ENCODE results near the gene C2orf92.
"Not testable (repeated sequence)": the region's sequence is repeated elsewhere in the genome, so short reads cannot be mapped to it uniquely, and the experiment has no call there.

The C2orf92 gene

DNA sequence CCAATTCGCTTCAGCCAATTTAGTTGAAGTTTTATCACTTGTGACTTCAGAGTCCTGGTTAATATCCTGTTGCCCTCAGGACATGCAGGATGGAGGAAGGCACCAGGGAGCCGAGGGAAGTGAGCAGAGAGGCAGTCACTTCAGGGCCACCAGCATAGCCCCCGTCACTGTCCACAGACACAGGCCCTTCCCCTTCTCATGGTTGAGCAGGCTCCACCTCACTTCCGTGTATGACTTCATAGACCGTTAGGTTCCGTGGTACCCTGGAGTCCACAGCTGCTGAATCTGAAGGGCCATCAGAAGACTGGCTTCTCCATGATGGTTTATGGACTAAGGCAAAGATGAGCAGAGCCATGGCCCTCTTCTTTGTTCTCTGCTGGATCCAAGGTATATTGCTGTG, at the start of gene C2orf92:
C2orf92 (plus strand) TSS at position 266 of the 400 bp plus-strand sequence; CDS start at position 342, 76 bp downstream.
- DNase-seq, result no peak

DNA sequence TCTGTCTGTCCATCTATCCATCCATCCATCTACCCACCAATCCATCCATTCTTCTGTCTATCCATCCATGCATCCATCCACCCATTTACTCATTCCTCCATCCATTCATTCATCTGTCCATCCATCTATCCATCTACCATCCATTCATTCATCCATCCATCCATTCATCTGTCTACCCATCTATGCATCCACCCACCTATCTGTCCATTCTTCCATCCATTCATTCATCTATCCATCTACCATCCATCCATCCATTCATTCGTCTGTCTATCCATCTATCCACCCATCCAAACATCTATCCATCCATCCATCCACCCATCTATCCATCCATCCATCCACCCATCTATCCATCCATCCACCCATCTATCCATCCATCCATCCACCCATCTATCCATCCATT, 49.0 kb upstream of the C2orf92 start:
- not testable (repeated sequence) for DNase-seq

DNA sequence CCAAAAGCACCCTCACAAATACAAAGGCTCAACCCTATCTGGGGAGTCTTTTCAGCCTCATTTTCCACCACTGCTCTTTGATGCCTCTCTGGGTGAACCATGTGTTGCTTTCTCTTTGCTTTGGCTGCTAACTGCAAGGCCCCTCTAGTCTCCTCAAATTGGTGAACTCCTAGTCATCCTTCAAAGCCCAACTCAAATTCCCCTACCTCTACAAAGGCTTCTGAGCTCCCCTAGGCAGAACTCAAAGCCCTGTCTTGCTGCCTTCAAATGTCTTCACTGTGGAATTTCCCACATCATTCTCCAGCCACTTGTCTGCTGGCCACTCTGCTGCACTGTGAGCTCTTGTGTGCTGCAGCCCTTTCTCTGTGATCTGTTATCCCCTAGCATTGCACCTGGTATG, 46.5 kb upstream of the C2orf92 start:
- not testable (repeated sequence) for DNase-seq

DNA sequence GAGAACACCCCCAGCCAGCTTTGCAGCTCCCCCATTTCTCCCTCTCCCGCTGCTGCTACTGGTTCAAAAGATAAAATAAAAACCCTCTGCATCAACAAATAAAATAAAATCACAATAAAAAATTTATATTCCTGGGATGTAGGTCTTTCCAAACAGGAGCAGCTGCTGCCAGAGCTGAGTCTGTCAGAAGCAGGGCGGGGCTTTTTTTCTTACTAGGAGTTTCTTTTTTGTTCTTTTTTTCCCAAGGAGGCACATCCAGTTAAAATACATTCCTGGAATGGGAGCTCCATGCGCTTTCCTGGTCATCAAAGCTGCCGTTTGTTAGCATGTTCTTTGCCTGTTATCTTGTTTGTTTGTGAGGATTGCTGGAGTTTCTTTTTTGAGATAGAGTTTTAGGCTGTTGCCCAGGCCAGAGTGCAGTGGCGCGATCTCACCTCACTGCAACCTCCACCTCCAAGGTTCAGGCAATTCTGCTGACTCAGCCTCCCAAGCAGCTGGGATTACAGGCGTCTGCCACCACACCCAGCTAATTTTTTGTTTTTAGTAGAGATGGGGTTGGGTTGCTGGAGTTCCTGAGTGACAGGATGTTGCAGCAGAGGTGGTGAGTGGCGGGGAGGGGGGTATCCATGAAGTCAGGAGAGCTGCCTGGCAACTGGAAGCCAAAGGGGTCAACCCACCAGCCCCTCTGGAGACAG, 44.0 kb upstream of the C2orf92 start:
- not testable (repeated sequence) for DNase-seq

DNA sequence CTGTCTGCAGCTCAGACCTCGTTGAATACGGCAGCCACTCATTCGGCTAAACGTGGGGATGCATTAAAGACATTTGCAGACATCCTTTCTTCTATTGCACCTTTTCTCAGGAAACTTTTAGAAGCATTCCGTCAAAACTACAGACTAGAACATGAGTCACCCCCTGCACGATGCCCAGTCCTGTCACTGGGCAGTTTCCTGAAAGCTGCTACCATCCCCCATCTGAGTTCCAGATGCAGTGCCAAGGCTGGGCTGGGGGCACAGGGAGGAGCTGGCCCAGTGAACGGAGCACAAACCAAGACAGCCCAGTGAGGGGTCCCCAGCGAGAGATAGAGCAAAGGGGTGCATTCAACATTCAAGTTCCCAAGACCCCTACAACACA, 43.5 kb upstream of the C2orf92 start:
- DNase-seq, result not testable (repeated sequence)

DNA sequence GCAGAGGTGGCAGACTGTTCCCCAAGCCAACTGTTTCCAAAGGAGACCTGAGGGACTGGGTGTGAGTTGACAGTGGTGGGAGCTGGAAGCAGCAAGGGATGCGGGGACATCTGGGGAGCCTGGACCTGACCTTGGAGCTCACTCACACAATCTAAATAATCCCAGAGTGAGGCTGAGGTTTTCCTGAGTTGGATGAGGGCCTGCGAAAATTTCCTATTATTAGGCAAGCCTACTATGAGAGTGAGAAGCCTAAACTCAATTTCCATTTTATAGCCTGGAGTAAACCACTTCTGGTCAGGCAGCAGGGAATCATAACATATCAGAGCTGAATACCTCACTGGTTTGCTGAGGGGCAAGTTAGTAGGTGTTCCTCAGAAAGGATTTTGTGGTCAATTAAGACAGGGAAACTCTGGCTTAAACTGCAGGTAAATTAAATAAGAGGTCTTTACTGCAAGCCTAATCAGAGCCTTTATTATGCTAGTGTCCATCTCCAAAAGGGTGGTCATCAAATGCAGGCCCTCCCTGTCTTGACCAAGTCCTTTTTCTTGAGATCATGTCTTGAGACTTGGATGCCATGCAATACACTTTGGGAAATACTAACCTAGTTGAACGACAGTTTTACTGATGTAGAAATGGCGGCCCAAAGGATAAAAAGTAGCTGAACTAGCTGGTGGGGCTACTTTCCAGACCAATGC, 25.3 kb upstream of the C2orf92 start:
- DNase-seq, result no peak

DNA sequence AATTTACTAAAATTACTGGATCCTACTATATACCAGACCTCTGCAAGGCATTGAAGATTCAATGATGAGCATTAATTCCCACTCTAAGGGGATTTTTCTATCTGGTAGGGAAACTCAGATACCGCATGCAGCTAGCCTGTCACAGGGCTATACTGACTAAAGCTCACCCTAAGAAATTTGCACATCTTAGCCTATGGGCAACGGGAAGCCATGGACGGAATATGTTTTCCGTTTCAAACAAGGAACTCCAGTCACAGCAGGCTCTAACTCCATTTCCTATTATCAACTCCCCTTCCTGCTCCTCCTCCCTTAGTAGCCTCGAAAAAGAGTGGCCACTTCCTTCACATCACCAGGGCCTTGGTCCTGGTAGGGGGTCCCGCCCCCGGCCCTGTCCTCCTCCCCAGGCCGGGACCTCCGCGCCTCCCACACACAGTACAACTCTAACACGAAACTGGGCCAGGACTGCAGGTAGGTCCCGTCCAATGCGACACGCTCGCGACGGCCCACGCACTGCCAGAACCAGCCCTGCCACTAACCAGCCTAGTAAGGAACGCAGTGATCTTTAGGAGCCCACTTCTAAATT, 24.3 kb upstream of the C2orf92 start:
- DNase-seq, result peak in 1 of 2 donors; percentile 33

DNA sequence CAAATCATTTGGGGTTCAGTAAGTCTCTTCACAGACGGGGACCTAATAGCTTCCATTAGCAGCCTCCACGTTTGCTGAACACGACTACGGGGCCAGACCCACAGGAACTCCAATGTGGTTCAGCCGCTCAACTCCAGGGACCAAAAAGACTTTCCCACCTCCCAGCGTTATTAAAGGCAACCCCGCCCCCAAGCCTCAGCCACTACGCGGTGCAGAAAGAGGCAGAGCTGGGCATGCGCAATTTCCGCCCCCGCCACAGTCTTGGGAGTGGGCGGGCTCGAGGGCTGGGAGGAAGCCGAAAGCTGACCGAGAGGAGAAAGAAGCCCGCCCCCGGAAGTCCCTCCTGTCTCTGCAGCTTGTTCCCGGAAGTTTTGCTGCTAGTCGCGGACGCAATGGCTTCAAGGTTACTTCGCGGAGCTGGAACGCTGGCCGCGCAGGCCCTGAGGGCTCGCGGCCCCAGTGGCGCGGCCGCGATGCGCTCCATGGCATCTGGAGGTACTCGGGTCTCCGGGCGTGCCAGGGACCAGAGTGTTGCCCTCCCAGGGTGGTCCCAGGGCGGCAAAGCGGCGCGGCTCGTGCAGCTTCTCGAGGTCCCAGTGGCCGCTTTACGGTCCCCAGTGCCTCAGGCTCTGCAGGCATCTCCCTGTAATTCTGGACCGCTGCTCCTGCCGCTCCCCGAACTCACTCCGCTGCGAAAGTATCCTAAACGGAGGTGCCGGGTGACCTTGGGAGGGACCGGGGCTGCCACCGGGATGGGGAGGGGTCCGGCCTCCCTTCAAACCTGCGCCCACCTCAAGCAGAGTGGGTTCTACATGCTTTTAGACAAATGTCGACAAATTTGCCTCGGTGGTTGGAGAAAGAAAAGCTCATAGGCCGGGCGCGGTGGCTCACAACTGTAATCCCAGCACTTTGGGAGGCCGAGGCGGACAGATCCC, 23.6 kb upstream of the C2orf92 start, which contains the start of gene COX5B:
COX5B (plus strand) TSS at position 368 of the 935 bp plus-strand sequence; CDS start at position 393, 25 bp downstream.
- peak; percentile 82 to 95 for DNase-seq

DNA sequence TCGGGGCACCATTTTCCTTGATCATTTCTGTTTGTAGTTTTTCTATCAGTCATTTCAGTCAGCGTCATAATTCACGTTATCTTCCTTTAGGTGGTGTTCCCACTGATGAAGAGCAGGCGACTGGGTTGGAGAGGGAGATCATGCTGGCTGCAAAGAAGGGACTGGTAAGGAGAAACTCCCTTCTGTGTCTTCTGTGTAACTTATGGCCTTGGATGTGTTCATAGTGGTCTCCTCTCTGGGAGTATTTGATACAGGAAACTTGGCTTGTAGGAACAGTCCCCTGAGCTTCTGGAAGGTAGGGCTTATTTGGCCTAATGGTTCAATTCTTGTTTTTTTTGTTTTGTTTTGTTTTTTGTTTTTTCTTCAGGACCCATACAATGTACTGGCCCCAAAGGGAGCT, 22.5 kb upstream of the C2orf92 start:
- DNase-seq, result no peak

DNA sequence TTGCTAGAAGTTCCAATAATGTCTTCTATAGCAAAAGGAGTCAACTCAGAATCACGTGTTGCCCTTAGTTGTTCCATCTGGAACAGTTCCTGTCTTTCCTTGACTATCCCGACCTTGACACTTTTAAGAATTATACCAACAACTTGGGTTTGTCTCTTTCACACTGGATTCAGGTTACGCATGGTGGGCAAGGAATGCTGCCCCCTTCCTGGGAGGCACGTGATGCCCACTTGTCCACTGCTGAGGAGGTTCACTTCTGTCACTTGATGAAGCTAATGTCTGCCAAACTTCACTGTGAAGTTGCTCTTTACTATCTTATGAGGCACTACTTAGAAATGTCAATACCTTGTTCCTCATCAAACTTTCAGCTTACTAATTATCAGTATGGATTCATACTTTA, 18.4 kb upstream of the C2orf92 start:
- no peak for DNase-seq

DNA sequence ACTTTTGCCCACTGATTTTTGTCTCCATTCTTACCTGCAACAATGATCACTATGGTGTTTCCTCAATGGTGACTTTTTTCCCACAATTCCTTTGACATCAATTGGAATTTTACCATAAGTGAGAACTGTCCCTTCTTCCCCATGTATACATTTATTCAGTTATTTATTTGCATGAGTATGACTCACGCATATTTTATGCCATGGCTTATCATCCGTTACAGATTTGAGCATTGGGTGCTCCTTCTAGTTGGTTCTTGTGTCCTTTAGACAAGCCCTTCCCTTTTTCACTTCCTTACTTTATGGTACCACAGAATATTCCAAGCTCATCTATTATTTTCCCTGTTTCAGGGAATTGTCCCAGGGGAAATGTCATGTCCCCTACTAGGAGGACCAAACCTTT, 16.0 kb upstream of the C2orf92 start:
- no peak for DNase-seq

DNA sequence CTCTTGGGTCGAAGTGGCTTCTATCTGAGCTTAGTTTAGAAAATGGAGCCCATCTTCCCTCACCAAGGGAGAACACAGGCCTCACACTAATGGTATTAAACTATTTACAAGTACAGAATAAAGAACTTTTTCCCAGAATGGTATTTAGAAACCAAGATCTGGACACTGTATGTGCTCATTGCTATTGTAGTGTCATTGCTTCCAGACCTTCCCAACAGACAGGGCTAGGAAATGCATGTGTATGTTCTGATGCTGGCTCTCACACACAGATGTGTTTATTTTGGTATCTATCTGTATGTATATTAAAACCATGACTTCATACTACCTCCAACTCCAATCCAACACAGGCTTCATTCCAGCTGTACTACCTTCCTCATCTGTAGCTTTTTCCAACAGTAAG, 15.6 kb upstream of the C2orf92 start:
- no peak for DNase-seq

DNA sequence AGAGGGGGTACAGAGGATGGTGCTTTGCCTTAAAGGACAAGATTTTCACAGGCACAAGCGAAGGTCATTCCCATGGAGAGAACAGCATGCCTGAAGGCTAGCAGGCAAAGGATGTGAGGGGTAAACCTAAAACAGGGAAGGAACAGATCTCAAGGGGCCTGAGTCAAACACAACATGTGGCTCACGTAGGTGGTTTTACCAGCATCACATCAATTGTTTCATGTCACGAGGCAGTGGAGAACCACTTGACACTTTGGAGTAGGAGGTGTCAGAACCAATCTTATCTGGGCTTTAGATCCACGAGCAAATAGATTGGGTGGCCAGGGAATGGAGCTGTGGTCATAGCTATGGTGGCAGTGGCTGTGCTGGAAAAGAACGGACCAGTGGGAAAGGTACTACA, 15.2 kb upstream of the C2orf92 start:
- no peak for DNase-seq

DNA sequence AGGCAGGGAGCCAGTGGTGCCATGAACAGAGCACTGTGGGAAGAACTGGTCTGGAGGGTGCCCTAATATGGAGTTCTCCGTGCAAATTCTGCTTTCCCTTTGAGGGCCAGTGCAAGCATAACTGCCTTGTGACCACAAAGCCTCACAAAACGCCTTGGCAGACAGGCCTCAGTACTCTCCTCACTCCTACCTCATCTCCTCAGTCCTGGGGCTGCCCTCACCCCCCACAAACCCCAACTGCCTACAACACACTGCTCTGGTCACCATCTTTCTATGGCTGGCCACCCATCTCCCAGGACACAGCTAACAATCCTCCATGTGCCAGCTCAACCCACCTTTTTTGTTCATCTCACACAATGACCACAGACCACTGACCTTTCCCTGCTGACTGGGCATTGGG, 14.7 kb upstream of the C2orf92 start:
- DNase-seq, result no peak

DNA sequence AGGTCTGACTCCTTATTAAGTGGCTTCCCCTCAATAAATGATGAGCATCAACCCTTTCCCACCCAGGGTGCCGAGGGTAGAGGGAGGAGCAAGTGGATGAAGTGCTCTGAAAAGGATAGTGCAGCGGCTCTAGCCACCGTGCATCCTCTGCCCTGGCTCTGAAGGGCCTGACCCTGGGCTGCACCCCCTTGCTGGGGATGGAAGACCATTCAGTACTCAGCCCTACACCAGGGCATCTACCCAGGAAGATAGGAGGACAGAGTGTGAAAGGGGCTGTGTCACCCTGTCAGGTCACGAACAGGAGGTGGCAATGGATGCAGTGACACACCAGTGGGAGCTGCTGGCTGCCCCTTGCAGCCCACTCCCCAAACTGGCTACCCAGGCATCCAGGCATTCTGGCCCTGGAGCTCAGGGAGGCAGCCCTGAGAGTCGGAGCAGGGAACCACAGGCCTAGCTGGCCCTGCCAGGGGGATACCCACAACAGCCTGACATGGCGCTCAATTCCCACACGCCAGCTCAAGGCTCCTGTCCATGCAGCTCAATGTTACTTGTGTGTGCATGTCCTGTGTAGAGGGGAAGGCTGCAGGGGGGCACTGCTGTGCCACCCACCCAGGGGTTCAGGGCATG, 13.3 kb upstream of the C2orf92 start:
- no peak for DNase-seq

DNA sequence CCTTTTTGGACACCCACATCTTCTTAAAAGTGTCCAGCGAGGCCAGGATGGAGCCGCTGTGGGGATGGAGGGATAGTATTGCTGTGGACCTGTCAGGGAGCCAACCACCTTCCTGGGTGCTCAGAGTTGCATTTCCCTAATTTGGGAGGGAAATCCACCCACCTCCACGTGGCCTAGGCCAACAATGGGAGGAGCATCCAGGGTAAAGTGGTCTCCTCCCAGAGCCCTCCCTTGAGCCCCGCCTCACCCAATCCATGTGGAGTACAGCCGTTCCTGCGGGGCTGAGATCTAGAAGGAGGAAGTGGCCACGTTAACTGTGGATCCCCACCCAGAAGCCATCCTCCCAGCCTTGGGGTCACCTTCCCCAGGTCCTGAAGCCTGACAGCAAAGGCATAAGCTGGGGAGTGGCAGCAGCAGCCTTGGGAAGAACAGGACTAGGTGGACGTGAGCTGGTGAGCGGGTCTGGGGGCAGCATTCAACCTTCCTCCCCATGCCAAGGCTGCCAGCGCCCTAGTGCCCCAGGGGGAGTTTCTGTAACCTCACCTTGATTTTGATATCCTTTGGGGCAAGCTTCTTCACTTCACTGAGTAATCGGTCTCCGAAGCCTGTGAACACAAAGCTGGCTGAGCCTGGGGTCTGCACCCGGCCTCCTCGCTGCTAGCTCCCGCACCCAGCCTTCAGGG, 12.5 kb upstream of the C2orf92 start:
- DNase-seq, result no peak

DNA sequence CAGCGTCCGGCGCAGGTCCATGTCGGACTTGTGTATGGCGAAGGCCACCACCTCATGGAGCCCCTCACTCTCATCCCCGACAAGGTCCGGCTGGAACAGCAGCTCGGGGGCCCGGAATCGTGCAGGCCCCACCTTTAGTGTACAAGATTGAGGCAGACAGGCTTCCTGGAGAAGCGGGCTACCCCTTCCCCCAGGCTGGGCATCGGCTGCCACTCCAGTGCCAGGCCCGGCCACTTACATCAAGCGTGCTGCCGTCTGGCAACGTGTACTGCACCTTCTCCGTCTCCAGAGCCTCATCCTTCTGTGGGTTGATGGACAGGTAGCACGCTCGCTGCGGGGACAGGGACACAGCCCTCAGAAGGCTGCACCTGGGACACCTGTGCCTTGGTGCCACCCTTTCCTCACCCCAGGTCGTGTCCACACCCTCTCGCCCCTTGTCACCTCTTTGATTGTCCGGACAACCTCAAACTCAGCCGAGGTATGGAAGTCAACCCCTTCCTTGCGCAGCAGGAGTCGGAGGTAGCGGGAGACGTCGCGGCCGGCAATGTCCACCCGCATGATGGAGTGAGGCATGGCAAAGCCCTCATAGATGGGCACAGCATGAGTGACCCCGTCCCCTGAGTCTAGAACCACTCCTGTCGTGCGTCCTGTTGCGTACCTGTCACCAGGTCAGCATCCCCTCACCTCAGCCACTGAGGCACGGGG, 11.4 kb upstream of the C2orf92 start:
- DNase-seq, result no peak

DNA sequence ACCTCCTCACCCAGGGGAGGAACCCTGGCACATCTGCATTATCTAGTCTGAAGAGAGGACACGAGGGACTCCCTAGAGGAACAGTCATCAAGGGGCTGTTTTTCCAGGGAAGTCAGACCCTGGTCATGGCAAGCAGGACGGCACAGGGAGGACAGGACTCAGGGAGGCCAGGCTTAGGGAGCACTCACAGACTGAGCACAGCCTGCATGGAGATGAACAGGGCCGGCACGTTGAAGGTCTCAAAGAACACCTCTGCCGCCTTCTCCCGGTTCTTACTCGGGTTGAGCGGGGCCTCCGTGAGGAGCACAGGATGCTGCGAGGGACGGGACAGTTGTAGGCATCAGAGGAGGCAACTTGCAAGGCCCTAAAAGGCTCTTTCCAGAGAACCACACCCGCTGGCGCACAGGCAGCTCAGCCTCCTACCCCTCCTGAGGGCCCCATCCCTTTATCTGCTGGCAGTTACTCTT, 10.8 kb upstream of the C2orf92 start:
- DNase-seq, result no peak

DNA sequence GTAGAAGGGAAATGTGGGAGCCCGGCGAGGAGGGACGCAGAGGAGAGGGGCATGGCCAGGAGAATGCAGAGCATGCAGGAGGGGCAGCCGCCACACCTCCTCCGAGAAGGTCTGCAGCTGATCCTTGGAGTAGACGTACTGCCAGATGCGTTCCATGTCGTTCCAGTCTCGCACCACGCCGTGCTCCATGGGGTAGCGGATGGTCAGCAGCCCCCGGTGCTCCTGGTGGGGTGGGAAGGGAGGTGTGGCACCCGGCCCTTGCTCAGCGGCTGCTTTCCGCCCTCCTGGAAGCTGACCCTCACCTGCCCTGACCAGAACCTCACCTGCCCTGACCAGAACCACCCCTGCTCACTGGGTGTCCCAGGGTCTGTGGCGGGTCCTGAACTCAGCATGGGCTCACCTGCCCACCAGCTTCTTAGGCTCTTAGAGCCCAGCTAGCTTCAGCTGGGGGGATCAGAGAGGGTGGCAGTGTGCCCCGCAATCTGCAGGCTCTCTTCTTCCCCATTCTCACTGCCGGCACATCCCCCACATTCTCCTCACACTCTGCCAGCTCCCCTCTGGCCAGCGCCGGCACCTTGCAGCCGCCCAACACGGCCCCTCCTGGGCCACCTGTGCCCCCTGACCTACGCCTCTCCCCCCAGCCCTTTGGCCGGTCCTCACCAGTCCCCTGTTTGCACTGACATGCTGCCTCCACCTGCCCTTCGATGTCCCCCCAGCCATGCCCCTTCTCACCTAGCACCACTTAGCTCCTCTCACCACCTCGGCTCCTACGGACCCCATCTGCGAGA, 10.1 kb upstream of the C2orf92 start:
- no peak for DNase-seq
